ENCODE results near the gene ZSCAN16.
A peak's percentile ranks its signal among the peaks of the same experiment; 100 is the strongest.

- 0 out of 2 replicates have a peak, but pooled peaks have one; percentile 27 for TF ChIP-seq CTCF (conservative IDR thresholded peaks at IDR 0.05; ENCODE audit: low read length)
- TF ChIP-seq EZH2phosphoT487 (IDR thresholded peaks at IDR 0.05; ENCODE audit: borderline replicate concordance, low read depth, low read length), result no peak
These were observed 19.2 kb upstream of the ZSCAN16 start for GRCh38 chr6:28105245-28105639.

Measured in OCI-LY7 (cell line).